Activated T-cell treated with anti-CD3 and anti-CD28 coated beads, Interleukin-2, amount 50 U/mL, for 1 hour (primary cell): ENCODE measurements around the gene PSMD1.

Experiments used
- DNase-seq: peaks from one replicate; pipeline ENCODE4 v3.0.0-alpha.2; 2020

PSMD1 gene

DNA sequence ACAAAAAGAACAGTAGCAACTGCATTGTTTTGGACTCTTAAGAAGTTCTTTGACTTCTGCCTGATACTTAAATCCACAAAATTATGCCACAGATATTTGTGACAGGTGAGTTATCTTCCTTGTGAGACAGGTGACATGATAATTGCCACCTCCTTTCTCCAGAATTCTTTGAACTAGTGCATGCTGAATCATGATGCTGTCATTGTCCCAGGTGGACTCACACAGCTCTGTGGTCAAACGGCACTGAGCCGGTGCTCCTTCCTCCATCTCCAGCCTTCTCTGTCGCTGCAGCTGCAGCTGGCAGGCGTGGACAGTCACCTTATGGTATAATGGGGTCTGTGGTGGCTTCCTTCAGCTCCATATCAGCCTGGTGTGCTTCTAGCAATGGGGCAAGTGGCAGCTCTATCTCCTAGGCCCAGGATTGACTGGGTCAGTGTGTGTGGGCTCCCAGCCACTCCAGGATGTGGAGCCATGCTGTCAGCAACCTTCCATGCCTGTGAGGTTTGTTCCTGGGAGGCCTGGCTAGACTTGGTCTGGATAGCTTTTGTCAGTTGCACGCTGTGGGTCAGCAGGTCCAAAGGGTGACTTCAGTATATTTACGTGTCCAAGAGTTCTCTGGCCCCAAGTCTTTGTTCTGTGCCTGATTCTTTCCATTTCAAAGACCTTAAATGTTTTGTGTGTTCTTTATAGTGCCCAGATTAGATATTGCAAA lies 157.4 kb downstream of the PSMD1 start:
- DNase-seq: no peak

DNA sequence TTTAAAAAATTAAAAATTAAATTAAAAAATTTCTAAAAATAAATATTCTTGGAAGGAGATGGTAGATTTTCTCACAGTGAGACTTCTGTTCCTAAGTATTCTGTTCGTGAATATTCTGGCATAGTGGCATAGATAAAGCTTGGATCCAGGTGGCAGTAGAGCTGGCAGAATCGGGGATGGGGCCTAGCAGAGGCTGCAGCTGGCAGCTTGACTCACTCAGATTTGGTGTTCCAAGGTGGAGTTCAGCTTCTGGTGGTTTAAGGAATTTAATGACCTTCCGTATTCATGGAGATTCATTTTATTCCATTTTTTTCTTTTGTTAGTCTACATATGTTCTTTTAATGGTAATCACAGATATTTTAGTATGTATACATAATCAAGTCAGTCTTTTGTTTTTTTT lies 161.7 kb downstream of the PSMD1 start:
- DNase-seq: no peak

- DNase-seq: no peak
Observed at GRCh38 chr2:231219289-231219688, 162.6 kb downstream of the PSMD1 start.

GRCh38 chr2:231221761-231222160 lies 165.1 kb downstream of the PSMD1 start:
- no peak for DNase-seq
